ENCODE data around the gene ARHGEF19.
A peak's percentile ranks its signal among the peaks of the same experiment; 100 is the strongest.
"Not testable (repeated sequence)": the region's sequence is repeated elsewhere in the genome, so short reads cannot be mapped to it uniquely, and the experiment has no call there.

Gene ARHGEF19

DNA sequence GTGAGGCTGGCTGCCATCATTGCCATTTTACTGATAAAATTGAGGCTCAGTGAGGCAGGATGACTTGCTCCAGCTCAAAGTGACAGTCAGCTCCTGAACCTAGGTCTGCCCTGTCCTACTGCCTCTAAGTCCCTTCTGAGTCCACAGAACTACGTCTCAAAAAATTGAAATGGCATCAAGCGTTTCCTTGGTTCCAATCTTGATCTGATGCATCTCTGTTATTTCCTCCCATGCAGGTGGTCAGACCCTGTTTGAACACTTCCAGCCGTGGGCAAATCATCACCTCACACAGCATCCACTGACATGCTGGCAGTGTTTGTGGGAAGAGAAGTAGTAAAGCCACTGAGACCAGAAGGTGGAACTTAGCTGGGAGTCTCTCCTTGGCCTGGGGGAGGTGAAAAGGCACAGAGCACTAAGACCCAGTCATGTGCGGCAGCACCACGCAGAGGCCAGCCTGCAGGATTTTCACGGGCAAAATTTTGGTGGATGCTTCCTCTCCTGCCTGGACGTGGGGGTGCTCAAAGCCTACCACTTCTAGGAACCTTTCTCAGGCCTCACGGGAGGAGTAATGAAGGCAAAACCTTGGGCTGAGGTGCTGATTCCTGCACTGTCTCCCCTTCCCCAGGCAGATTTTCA, 32.3 kb upstream of the ARHGEF19 start:
- DNase-seq (ENCODE audit: low spot score): no peak

DNA sequence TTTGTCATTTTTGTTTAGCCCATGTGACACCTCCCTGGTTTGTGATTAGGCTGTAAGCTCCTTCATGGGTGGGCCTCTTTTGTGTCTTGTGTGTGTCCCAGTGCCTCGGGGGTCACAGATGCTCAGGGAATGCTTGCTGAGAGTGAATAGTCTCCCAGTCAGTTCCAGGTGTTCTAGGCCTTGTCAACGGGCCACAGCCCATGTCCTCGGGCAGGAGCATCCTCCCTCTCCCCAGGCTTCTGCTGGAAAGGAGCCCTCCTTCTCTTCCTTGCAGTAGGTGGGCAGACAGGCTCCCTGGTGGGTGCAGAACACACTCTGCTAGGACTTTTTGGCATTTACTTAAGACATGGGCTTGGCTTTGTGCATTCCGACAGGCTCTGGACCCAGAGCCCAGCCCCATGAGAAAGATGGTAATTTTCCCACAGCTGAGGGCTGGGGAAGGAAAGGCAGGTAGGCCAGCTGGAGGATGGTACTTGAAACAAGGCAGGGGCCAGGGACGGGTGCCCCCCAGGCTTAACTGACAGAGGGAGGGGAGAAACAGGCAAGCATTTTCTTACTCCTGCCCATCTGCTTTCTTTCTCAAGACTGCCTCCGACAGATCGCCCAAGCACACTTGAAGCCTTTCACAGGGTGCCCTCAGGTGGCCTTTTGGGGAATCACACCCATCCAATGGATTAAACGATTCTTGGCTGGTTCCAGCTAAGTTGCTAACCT, 31.6 kb upstream of the ARHGEF19 start:
- peak; percentile 84 for DNase-seq (ENCODE audit: low spot score)

DNA sequence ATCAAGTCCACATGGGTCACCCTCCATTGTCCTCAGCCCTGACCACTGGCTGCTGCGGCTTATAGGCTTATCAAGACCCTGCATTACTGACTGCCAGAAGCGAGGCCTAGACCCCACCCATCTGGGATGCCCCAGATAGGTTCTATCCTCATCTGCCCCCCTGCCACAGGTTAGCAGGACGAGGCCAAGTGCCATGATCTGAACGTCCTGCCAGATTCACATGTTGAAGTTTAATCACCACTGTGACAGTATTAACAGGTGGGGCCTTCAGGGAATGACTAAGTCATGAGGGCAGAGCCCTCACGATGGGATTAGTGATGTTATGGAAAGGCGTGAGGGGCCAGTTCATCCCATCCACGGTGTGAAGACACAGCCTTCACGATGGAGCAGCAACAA, 30.8 kb upstream of the ARHGEF19 start:
- no peak for DNase-seq (ENCODE audit: low spot score)

DNA sequence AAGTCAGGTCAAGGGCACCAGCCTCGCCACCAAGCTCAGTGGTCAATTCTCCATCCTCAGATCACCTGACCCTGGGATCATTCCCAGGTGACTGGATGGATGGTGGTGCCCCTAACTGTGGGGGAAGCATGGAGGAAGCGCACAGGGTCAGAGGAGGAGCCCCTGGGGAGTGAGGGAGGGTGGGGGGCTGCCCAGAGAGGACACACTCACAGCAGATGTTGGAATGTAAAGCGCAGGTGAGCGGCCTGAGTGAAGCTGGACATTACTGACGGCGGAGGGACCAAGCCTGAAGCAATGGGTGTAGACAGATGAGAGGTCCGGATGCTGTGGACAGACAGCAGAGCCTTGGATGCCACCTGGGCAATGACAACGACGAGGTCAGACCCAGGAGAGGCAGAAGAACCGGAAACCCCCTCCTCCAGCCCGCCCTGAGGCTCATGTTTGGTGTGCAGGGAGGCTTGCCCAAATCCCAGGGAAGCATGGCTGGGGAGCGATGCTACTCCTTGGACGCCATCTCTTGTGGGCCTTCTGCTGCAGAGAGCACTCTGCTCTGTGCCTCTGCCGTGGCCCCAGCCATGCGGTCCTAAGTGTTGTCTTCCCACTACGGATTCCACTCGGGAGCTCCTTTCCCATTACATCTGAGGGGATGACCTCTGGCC, 30.2 kb upstream of the ARHGEF19 start:
- no peak for DNase-seq (ENCODE audit: low spot score)

DNA sequence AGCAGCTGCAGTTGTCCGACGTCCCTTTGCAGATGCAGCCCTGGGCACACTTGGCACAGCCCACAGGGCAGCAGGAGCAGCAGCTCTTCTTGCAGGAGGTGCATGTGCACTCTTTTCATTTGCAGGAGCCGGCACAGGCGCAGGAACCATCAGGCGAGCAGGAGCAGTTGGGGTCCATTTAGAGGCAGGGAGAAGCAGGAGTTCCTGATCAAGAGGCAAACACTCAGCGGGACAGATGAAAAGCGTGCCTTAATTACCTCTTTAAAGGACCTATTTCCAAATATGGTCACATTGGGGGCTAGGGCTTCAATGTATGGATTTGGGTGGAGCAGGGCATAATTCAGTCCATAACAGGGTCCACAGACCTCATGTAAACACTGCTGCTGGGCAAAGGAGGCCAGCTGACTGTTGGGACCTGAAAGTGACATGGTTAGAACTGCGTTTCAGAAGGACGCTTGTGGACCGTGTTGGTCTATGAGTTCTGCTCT, 28.8 kb upstream of the ARHGEF19 start:
- no peak for DNase-seq (ENCODE audit: low spot score)

DNA sequence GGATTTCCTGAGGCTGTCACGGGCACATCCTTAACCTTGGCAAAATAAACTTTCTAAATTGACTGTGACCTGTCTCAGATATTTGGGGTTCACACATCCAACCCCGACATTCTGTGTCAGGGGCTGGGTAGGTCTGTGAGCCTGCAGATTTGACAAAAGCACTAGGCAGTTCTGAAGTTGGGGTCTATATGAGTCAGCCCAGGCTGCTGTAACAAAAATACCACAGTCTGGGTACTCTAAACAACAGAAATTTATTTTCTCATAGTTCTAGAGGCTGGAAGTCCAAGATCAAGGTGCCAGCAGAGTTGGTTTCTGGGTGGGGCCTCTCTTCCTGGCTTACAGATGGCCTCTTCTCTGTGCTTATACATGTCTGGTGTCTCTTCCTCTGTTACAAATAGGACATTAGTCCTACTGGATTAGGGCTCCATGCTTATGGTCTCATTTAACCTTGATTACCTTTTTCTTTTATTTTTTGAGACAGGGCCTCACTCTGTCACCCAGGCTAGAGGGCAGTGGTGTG, 27.6 kb upstream of the ARHGEF19 start:
- no peak for DNase-seq (ENCODE audit: low spot score)

DNA sequence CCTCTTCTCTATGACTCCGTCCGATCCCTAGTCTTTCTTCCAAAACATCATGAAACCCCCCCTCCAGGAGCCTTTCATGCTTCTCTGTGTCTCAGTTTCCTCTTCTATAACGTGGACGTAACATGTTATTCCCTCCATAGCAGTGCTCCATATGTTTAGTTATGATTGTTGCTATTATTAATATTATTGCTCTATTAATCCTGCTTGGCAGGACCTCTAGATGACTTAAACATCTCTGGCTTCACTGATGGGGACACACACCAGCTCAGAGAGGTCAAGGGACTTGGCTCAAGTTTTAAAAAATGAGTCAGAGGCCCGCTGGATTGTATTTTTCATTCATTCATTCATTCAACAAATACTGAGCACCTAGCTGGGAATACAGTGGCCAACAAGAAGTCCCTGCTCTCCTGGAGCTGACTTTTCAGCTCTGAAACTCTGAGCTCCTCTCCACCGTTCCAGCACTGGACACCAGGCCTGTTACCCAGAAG, 24.9 kb upstream of the ARHGEF19 start:
- DNase-seq (ENCODE audit: low spot score): no peak

DNA sequence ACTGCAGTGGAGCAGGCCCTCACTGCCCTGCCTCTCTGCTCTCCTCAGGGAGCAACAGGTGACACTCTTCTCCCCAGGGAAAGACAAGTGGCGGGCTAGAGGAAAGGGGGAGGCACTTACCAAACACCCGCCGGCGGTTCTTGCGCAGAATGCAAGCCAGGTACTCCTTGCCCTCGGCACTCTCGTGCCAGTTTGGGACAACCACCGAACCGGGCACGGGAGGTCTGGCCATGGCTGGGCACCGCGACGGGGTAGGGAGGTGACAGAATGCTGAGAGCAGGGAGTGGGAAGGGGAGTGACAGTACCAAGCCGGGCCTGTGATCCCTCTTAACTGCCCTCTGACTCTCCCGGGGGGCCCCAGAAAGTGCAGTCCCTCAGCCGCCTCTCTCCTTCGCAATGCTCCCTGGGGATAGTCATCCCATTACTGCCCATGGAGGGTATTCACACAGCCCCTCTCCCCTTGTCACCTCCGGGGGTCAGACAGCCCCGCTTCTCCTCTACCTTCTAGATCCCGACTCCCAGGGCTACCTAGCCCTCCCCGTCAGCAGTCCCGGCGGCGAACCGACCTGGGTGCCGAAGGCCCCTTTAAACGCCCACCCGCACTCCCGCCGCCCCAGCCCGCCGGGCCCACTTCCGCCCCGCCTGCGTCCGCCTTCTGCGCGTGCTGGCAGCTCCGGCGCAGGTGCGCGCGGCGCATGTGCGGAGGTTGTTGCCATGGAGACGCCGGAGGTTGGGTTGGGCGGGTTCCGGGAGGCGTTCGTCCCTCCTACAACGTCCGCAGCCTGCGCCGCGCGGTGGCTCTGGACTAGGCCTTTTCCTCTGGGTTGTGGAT, 24.3 kb upstream of the ARHGEF19 start, which contains the start of gene CPLANE2:
Gene CPLANE2 (minus strand): TSS at position 673 of the 832 bp plus-strand sequence. CDS start 441 bp downstream, at position 232.
- DNase-seq (ENCODE audit: low spot score): peak; percentile 96

DNA sequence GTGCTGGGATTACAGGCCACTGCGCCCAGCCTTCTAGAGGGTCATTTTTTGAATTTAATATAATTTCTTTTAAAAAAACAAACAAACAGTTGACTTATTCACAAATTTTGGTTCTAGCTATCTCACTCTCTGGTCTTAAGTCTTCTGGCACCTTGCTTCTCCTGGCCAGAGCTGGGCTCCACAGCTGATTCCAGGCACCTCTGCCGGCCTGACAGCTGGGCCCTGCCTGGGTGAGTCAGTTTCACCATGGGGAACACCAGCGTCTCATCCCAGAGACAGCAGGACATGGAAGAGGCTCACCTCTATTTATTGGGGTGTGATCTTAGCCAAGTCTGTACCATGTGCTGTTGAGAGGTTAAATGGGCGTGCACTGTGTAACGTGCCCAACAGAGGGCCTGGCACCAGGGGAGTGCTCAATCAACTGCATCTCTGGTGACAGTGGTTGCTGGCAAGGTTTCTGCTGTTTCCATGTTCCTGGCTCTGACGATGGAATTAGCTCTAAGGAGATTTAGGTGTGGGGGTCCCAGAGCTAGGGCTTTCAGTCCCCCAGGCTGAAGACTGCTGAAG, 23.6 kb upstream of the ARHGEF19 start:
- peak; percentile 37 for DNase-seq (ENCODE audit: low spot score)

DNA sequence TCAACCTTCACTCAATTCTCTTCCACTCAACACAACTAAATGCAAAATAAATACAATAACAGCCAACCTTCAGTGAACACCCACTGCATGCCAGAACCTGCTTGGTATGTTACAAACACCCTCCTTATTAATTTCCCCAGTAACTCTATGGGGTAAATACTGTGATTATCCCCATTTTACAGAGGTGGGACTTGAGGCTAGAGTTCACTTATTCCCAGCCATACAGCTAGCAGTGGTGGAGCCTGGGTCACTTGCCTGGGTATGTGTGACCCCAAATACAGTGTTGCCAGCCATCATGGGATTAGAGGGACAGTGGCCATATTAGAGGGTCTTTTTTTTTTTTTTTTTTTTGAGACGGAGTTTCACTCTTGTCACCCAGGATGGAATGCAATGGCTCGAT, 22.9 kb upstream of the ARHGEF19 start:
- DNase-seq (ENCODE audit: low spot score): no peak

DNA sequence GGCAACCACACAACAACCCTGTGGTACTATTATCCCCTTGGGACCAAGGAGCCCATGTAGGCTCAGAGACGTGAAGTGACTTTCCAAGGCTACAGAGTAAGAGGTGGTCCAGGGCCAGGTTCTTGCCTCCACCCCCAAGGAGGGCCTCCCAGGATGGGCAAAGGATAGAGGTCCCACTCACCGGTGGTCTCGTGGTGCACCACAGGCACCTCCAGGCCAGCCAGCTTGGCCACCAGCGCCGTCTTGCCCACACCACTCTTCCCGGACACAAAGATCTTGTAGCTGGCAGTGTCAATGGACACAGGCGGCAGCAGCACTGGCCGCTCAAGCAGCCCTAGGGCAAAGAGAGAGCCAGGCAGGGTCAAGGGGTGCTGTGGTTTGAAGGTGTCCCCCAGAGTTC, 21.0 kb upstream of the ARHGEF19 start:
- DNase-seq (ENCODE audit: low spot score): no peak

DNA sequence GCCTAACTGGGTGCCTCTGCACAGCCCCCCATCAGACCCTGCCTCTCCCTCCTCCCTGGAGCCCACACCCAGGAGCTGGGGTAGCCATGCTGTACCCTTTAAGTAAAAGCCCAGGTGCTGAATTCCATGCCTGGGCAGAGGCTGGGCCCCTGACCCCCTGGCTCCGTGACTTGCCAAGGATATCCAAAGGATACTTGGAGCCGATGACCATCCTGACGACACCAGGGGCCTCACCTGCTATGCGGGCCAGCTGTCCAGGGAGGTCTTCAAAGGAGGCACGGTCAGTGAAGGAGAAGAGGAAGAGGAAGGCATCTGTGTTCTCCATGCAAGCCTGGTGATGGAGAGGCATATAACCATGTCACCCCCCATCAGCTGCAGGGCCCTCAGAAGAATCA, 19.9 kb upstream of the ARHGEF19 start:
- DNase-seq (ENCODE audit: low spot score): no peak

DNA sequence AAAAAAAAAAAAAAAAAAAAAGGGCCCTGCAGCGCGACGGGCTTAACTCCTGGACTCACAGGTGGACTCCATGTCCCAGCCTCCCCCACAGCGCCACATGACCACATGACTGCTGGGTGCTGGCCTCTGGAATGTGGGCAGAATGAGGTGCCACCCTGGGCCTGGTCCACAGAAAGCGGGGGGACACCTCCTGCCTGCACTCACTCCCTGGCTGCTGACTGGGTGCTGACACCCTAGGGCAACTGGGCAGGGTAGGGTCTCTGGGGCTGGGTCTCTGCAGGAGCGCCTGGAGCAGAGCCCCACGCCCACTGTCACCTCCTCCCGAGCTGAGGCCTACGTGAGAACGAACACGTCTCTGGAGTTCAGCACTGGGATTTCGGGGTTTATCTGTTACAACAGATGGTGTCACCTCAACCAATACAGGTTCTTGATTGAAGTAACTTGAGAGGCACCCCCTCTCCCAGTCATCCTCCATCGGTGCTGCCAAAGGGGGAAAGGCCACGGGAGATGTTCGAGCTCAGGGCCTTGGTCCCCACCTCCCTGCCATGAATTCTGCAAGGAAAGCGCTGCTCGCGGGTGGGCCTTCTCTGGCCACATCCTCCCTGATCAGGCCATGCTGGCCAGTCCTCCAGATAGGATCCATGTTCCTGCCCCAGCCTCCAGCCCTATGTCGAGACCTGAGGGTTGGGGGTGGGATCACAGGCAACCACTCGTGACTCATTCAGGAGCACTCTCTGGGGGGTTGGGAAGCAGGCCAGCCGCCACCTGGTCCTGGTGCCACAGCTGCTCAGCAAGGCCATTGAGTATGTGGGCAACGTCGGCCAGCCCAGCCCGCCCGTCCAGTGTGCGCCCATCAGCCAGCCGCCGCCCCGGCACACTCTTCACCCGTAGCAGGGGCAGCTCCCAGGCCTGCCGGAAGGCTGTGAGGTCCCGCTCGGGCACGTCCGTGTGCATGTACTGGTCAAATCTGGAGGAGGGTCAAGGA, 19.2 kb upstream of the ARHGEF19 start:
- no peak for DNase-seq (ENCODE audit: low spot score)

DNA sequence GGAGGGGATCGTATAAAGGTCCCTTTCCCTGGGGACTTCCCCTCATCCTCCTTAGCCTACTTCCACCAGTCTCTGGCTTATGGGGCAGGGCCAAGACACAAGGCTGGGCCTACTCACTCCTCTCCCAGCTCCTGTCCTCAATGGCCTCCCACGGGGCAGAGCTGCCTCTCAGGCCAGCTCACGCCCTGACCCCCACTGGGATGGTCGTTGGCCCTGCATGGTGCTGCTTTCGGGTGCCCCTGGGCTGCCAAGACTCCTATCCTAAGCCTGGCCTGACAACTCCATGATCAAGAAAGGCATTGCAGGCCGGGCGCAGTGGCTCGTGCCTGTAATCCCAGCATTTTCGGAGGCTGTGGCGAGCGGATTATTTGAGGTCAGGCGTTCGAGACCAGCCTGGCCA, 18.3 kb upstream of the ARHGEF19 start:
- no peak for DNase-seq (ENCODE audit: low spot score)

DNA sequence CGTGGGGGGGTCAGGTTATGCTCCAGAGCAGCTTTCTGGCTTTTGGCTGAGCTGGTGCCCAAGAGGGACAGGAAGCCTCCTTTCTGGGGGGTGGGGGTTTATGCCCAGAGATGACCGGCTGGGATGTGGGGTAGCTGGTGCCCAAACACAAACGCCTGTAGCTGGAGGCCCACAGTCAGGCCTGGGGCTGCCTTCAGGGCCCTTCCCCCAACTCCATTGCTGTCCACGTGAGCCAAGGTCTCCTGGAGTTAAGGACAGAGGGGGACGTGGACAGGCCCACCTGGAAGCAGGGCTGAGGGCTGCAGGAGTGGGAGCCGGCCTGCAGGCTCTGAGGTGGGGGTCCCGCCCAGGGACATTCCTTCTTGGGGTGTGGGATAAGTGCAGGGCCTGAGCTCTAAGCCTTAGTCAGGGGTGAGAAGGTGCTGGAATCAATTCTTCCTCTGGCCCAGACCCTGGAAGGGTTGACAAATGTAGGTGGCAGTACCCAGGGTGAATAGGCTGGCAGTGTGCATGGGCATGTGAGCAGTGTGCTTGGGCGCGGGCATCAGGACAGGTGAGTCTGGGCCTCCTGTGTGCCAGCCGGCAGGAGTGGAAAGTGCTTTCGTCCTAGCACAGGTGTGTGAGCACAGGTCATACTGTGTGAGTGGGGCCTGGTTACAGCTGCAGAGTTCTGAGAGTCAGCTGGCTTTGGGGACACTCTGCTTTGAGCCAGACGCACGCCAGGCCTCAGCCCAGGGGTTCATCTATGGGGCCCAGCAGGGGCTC, 17.7 kb upstream of the ARHGEF19 start:
- no peak for DNase-seq (ENCODE audit: low spot score)

DNA sequence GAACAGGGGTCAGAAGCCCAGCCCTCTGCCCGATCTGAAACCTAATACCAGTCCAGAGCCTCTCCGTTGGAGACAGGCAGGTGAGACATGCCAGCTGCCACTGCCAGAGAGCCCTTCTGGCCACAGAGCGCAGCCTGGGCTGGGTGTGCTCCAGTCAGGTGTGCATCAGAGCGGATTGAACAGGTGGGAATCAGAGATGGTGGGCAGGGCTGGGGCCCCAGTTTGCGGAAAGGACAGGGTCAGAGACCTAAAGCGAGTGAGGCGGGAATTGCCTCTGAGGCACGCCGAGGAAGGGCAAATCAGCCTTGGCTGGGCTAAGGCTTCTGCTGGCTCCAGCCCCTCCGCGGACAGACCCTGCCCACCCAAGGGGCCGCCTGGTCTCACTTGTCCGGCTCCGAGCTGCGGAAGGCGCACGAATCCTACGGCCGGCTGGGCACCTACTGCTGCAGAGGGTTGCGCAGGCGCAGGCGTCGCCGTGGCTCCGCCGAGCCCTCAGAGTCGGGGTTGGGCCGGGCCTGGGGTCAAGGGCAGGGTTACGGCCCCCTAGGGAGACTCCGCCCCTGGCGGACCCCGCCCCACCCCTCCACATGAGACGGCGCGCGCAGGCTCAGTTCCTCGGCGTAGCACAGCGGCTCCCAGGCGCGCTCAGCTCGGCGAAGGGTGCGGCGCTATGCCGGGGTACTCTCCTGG, 14.2 kb upstream of the ARHGEF19 start:
- DNase-seq (ENCODE audit: low spot score): no peak

DNA sequence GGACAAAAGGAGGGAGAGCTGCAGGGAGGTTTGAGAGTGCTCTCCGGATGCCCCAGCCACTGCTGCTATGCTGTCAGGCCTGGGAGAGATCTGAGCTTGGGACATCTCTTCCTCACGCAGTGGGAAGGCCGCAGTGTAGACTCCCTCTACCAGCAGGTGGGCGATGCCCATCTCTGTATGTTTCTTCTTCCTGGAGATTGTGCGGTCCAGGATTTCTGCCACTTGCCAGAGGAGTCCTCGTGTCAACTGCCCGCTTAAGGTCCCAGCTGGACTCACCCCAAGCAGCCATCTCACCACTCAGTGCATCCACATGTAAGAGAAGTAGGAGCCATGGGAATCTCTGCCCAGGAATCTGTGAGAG, 13.7 kb upstream of the ARHGEF19 start:
- no peak for DNase-seq (ENCODE audit: low spot score)

DNA sequence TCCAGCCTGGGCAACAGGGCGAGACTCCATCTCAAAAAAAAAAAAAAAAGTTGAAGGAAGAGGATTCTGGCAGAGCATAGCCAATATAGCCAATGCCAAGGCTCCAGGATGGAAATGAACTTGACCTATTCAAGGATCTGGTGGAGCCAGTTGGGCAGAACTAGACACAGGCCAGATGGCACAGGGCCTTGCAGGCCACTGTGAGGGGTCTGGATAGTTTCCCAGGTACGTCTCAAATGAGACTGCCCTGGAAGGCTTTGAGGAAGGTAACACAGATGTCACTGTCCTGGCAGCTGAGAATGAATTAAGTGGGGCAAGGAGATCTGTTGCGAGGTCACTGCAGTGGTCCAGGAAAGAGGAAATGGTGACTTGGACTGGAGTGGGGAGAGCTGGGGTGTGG, 12.0 kb upstream of the ARHGEF19 start:
- no peak for DNase-seq (ENCODE audit: low spot score)

DNA sequence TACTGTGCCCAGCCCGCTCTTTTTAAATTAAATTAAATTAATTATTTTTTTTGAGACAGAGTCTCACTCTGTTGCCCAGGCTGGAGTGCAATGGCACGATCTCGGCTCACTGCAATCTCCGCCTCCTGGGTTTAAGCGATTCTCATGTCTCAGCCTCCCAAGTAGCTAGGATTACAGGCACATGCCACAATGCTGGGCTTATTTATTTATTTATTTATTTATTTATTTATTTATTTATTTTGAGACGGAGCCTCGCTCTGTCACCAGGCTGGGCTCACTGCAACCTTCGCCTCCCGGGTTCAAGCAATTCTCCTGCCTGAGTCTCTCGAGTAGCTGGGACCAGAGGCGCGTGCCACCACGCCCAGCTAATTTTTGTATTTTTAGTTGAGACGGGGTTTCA, 10.3 kb upstream of the ARHGEF19 start:
- DNase-seq (ENCODE audit: low spot score): not testable (repeated sequence)
